ENCODE results near the gene OLFML2B. TPM values are rescaled to one million over a fixed set of nuclear protein-coding genes. Genes with fewer than 3 reads are reported as not detected.
"Not testable (repeated sequence)": the region's sequence is repeated elsewhere in the genome, so short reads cannot be mapped to it uniquely, and the experiment has no call there.

OLFML2B gene
- total RNA-seq, 2 donors from 2014 or later: 1.6 to 4.9 TPM

GRCh38 chr1:162055062-162055461, 31.4 kb upstream of the OLFML2B start:
- Histone ChIP-seq H3K27me3 (no peaks in the 10 kb centered on the region), H3K36me3 (replicated peaks in 1 of 2; ENCODE audit: insufficient read depth in 1 of 2, low read depth in 2 of 2) (no peaks in the 10 kb centered on the region), H3K4me1 (no peaks in the 10 kb centered on the region), H3K27ac (no peak overlapping the region), H3K9me3 (no peaks in the 10 kb centered on the region), H3K4me3 (no peak overlapping the region)
- no peak for TF ChIP-seq POLR2A (IDR thresholded peaks at IDR 0.05)
- no peak for TF ChIP-seq CTCF (IDR thresholded peaks at IDR 0.05)
- intact Hi-C loops (cut with DNase I): loop anchor here (5.0 kb wide), 1 partner anchor 332 kb away; no protein-coding TSS in a partner anchor
- DNase-seq (no peak), ATAC-seq (no peak)
- WGBS, 2 donors: 56 to 59% methylated on average over 3 of the region's 3 CpGs

GRCh38 chr1:162053949-162054348, 30.3 kb upstream of the OLFML2B start:
- H3K27ac ChIP-seq; DNase-seq; ATAC-seq; H3K36me3 ChIP-seq (replicated peaks in 1 of 2; ENCODE audit: insufficient read depth in 1 of 2, low read depth in 2 of 2); H3K4me3 ChIP-seq; H3K4me1 ChIP-seq; H3K9me3 ChIP-seq; H3K27me3 ChIP-seq: not testable (repeated sequence)
- 89 to 98% methylated on average over 3 of the region's 3 CpGs for WGBS, 2 donors
- intact Hi-C loops (cut with DNase I): loop anchor here (5.0 kb wide), 1 partner anchor 218 kb away; no protein-coding TSS in a partner anchor

- Histone ChIP-seq H3K4me3 (no peak overlapping the region), H3K4me1 (no peaks in the 10 kb centered on the region), H3K9me3 (no peaks in the 10 kb centered on the region), H3K27me3 (no peaks in the 10 kb centered on the region), H3K27ac (no peak overlapping the region), H3K36me3 (replicated peaks in 1 of 2; ENCODE audit: insufficient read depth in 1 of 2, low read depth in 2 of 2) (no peaks in the 10 kb centered on the region)
- TF ChIP-seq POLR2A (IDR thresholded peaks at IDR 0.05): no peak
- no peak for TF ChIP-seq CTCF (IDR thresholded peaks at IDR 0.05)
- ATAC-seq (no peak), DNase-seq (no peak)
- 35 to 55% methylated on average over 1 of the region's 1 CpG for whole genome bisulfite sequencing, 2 donors
- intact Hi-C loops (cut with DNase I): no loop called here
Measured at GRCh38 chr1:162046921-162047320, 23.3 kb upstream of the OLFML2B start.

- 64 to 67% methylated on average over 1 of the region's 1 CpG for WGBS, 2 donors
- no peaks in the 10 kb centered on the region for H3K4me1 ChIP-seq
Measured at GRCh38 chr1:162042361-162042760, 18.7 kb upstream of the OLFML2B start.

GRCh38 chr1:162040657-162041056, 17.0 kb upstream of the OLFML2B start:
- H3K4me1 ChIP-seq: no peaks in the 10 kb centered on the region
- no peak overlapping the region for H3K4me3 ChIP-seq
- DNase-seq (no peak), ATAC-seq (no peak)
- no peak overlapping the region for H3K27ac ChIP-seq
- no peaks in the 10 kb centered on the region for H3K27me3 ChIP-seq
- H3K36me3 ChIP-seq (replicated peaks in 1 of 2; ENCODE audit: insufficient read depth in 1 of 2, low read depth in 2 of 2): no peaks in the 10 kb centered on the region
- TF ChIP-seq CTCF (IDR thresholded peaks at IDR 0.05) (no peak), POLR2A (IDR thresholded peaks at IDR 0.05) (no peak)
- intact Hi-C loops (cut with DNase I): no loop called here
- no peaks in the 10 kb centered on the region for H3K9me3 ChIP-seq

More at GRCh38 chr1:162042361-162042760, 18.7 kb upstream of the OLFML2B start:
- no peak for TF ChIP-seq POLR2A (IDR thresholded peaks at IDR 0.05)
- no peak for TF ChIP-seq CTCF (IDR thresholded peaks at IDR 0.05)
- intact Hi-C loops (cut with DNase I): no loop called here
- no peak overlapping the region for H3K27ac ChIP-seq
- ATAC-seq: no peak
- no peaks in the 10 kb centered on the region for H3K9me3 ChIP-seq
- H3K27me3 ChIP-seq: no peaks in the 10 kb centered on the region
- DNase-seq: no peak
- no peak overlapping the region for H3K4me3 ChIP-seq
- H3K36me3 ChIP-seq (replicated peaks in 1 of 2; ENCODE audit: insufficient read depth in 1 of 2, low read depth in 2 of 2): no peaks in the 10 kb centered on the region
